Hematopoietic multipotent progenitor cell treated with erythropoietin and hydrocortisone succinate and interleukin-3 and kit ligand, for 6 days (in vitro differentiated cells): Measurements from ENCODE around the gene SLC25A38.
"Not testable (repeated sequence)": the region's sequence is repeated elsewhere in the genome, so short reads cannot be mapped to it uniquely, and the experiment has no call there.

Experiments used
- DNase-seq: peaks from one replicate; pipeline ENCODE4 v3.0.0-alpha.2; 2015

SLC25A38 gene, protein sequence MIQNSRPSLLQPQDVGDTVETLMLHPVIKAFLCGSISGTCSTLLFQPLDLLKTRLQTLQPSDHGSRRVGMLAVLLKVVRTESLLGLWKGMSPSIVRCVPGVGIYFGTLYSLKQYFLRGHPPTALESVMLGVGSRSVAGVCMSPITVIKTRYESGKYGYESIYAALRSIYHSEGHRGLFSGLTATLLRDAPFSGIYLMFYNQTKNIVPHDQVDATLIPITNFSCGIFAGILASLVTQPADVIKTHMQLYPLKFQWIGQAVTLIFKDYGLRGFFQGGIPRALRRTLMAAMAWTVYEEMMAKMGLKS

DNA sequence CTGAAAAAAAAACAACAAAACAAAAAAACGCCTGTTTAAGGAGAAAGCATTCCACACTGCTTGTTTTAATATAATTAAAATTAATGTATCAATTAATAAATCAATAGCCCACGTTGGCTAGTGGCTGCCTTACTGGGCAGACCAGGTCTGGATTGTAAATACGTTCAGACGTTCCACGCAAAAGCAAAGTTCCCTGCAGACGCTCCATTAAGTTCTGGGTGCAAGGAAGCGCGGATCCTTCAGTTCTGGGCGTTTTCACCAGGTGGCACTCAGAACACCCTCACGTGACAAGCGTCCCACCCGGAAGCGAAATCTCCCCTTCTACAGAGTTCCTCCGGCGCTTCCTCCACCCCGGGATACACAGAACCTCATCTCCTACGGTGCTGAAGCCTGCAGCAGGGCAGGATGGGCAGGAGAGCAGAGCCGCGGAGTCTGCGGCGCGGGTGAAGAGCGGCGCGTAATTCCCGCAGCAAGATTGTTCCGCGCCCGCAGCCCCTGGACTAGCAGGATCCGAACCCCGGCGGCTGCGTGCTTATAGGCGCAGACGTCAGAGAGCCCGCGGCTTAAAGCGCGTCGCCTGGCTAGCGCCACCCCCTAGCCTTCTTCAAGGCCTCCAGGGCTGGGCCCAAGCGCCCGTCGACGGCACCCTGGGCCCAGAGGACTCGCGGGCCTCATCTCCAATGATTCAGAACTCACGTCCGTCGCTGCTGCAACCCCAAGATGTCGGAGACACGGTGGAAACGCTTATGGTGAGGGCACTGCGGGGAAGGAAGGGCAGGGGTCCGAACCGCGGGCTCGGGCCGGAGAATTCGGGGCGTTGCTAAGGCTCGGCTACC lies at the start of gene SLC25A38:
SLC25A38 (plus strand) TSS at position 326 of the 836 bp plus-strand sequence; CDS start at position 681, 355 bp downstream.
- DNase-seq = peak; percentile 97

DNA sequence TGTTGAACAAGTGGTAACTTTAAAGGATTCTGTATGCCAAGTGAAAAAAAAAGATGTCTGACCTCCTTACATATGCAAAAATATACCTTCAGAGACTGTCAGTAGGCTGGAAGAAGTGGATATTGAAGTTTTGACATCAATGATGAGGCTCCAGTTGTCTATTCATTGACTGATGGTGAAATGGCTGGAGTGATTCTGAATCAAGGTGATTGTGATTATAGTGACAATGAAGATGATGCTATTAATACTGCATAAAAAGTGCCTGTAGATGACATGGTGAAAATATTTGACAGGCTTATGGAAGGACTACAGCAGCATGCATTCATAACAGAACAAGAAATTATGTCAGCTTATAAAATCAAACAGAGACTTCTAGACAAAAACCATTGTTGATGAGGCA lies 49.6 kb upstream of the SLC25A38 start:
- no peak for DNase-seq

DNA sequence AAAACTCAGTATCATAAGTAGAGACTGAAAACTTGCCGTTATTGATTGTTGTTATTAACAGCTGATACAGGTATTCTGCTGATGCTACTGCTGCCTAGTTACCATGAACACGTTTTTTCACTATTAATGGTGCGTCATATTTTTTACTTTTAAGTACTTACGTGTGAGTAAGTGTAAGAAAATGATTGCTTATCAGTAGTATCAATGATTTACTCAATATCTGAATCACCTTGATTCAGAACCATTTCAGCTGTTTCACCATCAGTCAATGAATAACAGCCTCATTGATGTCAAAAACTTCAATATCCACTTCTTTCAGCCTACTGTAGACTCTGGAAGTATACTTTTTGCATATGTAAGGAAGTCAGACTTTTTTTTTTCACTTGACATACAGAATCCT lies 49.0 kb upstream of the SLC25A38 start:
- no peak for DNase-seq

DNA sequence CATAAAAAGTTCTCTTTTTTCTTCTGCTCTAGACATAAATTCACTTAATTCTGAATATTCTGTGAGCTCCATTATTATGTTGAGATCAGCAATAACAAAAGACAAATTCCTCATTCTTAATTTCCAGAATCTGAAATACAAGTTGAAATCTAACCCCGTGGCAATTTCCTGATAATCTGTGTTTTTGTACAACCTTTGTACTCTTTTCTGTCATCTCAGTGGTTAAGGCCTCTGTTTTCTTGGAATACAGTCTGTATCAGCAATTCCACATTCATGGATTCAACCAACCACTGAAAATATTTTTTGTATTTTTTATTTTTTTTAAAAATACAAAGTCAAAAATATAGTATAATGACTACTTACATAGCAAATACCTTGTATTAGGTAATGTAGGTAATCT lies 45.0 kb upstream of the SLC25A38 start:
- DNase-seq = no peak

DNA sequence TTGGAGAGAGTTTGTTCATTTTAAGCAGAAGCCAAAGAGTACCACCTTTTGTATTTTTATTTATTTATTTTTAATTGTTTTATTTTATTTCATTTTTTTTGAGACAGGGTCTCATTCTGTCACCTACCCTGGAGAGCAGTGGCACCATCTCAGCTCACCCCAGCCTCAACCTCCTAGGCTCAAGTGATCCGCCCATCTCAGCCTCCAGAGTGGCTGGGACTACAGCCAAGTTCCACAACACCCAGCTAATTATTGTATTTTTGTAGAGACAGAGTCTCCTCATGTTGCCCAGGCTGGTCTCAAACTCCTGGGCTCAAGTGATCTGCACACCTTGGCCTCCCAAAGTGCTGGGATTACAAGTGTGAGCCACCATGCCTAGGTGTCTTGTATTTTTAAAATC lies 44.1 kb upstream of the SLC25A38 start:
- DNase-seq = peak; percentile 57

DNA sequence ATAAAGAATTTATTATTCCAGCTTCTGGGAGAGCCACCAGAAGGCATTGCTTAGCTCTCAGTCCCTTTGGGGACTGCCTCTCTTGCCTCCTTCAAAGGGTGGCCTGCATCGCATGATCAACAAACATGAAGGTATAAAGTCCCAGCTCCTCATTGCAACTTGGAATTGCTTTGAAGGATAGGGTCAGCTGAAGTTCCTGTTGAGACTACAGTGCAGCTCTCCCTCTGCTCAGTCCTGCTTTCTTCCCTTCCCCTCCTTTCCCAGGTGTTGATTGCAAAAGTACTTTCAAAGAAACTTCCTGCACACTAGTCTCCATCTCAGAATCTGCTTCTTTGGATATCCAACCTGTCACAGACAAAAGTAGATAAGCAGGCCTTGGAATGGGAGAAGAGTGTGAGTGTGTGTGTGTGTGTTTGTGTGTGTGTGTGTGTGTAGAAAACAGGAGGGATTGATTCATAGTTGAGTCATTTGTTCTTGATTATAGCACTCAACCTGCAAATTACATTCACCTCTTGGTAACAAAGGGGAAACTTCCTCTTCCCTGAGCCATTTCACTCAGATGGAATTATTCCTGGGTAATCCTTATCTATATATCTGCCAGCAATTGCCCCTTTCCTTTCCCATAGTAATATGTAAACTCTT lies 40.0 kb upstream of the SLC25A38 start:
- no peak for DNase-seq

DNA sequence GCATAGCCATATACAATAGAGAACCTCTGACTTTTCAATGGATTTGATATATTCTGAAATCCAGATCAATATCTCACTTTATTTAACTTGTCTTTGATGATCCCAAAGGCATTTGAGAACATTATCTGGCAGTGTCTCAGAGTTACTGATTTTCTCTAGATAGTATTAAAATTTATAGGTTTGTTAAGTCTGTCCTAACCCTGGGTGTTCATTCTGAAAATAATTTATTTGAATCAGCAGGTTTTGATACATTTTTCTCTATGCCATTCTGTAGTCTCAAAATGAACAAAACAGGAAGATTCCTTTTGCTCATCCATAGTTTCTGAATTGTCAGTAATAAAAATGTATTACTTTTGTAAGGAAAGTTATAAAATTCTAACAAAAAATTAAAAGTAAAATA lies 39.4 kb upstream of the SLC25A38 start:
- no peak for DNase-seq

DNA sequence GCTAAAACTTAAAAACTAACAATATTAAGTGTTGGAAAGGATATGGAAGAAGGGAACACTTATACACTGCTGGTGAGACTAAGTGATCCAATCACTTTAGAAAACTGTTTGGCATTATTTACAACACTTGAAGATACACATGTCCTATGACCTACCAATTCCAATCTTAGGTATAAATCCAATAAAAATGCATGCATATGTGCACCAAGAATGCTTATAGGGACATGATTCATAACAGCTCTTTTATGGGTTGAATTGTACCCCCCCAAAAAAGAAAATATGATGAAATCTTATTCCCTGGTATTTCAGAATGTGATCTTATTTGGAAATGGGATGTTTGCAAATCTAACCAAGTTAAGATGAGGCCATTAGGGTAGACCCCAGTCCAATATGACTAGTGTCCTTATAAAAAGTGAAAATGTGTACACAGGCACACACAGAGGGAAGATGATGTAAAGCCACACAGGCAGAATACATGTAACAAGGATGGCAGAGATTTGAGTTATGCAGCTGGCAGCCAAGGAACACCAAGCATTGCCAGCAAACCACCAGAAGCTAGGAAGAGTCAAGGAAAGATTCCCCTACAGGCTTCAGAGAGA lies 38.3 kb upstream of the SLC25A38 start:
- no peak for DNase-seq

DNA sequence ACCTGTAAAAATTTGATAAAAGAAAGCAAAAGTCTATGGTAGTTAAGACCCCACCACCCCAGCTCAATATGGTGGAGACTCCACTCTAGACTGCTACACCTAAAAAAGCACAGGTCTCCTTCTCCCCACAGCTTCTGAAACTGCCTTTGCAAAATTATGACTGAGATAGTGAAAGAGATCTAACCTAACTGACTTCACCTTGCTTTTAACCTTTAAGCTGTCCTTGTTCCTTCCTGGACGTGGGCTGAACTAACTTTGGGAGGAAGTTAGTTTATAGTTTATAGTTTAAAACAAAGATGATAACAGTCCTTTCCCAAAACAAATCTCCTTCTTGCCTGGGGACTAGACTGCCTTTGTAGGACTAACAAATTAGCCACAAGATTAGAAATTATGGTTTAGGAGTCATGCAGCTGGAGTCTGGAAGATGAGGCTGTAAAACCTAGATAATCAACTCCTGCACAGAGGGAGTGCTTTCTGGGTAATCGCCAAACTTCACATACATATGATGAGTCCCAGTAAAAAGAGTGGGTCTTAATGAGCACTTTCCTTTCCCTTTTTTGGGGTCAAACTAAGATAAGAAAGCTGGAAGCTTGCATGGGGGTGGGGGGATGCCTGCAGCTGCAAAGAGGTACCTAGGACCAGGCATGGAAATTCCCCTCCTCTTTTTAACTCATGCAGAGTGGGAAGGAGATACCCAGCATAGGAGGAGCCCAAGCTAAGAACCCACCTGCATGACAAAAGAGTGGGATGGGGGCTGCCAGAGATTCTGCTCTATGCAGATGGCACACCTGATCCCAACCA lies 36.2 kb upstream of the SLC25A38 start:
- DNase-seq = peak; percentile 92

DNA sequence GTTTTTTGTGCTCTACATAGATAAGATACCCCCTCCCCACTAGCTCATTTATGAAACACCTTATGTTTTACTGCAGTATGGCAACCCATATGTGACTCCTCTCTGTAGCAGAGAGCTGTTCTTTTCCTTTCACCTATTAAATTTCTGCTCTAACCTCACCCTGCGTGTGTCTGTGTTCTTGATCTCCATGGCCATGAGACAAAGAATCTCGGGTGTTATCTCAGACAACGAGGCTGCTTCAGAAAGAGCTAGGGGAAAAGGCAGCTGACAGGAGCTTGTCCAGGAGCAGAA lies 35.6 kb upstream of the SLC25A38 start:
- DNase-seq = no peak

DNA sequence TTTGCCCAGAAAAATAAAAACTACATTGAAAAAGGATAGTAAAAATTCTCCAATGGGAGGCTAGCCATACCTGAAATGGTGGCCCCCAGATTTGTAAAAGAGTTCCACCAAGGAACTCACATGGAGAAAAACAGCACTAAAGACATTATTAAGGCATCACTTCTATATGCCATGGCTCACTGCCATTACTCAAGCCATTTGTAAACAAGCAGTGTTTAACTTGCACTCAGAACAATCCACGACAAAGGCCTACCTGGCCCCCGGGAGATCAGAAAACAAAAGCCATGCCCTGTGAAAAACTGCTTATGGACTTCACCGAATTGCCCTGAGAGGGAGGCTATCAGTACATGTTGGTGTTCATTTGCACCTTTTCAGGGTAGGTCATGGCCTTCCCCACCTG lies 34.1 kb upstream of the SLC25A38 start:
- no peak for DNase-seq

DNA sequence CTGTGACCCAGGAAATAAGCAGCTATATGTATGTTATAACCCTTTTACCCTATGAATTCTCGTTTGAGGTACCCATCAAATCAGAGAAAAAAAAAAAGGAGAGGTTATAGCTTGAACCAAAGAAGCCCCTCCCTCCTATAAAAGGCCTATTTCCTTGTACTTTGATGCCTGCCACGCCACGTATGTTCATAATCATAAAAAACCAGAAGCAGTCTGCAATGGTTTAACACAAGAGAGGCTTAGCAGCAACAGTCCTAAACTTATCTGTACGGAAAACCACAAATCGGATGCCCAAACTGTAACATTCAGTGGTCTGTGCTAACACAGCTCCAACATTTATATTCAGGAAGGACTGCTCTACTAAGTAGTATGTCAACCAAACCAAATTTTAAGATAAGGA lies 32.5 kb upstream of the SLC25A38 start:
- peak; percentile 93 for DNase-seq

DNA sequence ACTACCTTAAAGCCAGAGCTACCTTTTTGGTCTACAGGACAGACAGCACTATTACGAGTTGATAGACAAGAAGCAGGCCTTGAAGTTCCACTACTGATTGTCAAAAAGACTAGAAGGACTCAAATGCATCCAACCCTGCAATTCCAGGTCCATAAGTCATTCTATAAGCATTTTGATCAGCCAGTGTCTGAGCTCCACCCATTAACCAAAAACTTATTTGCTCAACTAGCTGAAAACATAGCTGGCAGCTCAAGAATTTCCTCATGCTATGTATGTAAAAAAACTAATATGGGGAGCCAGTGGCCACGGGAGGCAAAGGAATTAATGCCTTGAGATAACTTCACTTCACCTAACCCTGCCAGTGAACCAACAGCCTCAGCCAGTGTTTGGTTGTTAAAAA lies 32.0 kb upstream of the SLC25A38 start:
- DNase-seq = peak; percentile 52

DNA sequence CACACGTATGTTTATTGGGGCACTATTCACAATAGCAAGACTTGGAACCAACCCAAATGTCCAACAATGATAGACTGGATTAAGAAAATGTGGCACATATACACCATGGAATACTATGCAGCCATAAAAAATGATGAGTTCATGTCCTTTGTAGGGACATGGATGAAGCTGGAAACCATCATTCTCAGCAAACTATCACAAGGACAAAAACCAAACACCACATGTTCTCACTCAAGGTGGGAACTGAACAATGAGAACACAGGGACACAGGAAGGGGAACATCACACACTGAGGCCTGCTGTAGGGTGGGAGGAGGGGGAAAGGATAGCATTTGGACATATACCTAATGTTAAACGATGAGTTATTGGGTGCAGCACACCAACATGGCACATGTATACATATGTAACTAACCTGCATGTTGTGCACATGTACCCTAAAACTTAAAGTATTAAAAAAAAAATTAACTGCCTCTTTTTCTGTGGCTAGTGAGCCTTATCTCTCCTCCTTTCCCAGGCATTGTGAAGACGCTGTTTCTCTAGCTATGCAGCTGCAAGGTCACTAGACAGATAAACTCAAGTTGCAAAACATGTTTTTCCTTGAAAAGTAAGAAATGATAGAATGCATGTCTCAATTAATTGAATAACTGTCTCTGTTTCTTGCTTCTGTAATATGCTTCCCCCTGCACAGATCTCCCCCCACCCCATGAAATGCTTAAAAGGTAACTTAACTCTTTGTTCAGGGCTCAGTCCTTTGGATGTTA lies 29.8 kb upstream of the SLC25A38 start:
- peak; percentile 84 for DNase-seq

DNA sequence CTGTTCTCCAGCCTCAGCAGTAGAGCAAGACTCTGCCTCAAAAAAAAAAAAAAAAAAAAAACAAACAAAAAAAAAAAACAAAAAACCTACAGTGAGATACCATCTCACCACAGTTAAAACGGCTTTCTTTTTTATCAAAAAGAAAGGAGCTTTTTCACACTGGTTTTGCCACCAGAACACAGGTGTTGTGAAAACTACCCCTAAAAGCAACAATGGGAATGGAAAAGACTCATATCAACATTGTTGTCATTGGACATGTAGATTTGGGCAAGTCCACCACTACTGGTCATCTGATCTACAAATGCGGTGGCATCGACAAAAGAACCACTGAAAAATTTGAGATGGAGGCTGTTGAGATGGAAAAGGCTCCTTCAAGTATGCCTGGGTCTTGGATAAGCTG lies 24.8 kb upstream of the SLC25A38 start:
- peak; percentile 62 for DNase-seq

DNA sequence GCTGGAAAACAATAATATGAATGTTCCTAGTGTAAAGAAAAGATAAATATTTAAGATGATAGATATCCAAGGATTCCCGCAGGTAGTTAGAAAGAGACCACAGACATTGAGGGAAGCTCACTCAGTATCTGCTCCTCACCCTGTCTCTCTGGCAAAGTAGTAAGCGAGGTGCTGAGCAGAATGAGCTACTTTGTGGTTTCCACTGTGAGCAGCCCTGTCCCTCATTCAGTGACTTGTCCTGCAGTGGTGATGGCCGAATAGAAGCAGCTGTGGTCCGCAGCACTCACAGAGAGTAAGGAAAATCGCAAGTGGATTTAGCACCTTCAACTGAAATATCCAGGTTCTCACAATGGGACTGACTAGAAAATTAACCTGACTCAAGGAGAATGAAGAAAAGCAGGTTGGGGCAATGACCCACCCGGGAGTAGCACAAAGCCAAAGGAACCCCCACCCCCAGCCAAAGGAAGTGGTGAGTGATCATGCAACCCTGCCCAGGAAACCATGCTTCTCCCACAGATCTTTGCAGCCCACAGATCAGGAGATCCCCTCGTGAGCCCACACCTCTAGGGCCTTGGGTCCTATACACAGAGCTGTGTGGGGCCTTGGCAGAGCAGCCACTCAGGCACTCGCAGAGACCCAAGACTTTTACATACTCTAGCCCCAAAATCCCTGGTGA lies 21.8 kb upstream of the SLC25A38 start:
- peak; percentile 73 for DNase-seq

DNA sequence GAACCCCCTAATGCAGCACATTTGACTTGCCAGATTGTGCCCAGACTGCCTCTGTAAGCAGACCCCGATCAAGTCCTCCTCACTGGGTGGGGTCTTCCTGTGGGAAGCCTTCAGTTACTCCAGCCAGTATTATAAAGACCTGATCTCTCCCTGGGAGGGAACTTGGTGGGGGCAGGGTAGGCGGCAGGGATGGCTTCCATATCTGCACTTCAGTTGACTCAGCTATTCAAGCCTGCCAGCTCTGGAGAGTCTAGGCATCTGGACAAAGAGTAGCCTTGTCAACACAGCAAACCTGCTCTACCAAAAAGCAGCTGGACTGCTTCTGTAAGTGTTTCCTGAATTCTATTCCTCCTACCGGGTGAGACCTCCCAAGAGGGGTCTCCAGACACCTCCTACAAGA lies 21.0 kb upstream of the SLC25A38 start:
- DNase-seq = no peak

DNA sequence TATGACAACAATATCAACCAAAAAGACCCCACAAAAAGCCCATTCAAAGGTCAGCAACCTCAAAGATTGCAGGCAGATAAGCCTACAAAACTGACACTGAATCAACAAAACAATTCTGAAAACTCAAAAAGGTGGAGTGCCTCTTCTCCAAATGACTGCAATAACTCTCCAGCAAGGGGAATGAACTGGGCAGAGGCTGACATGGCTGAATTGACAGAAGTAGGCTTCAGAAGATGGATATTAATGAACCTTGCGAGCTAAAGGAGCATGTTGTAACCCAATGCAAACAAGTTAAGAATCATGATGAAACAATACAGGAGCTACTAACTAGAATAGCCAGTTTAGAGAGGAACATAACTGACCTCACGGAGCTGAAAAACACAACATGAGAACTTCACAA lies 20.4 kb upstream of the SLC25A38 start:
- DNase-seq = no peak

DNA sequence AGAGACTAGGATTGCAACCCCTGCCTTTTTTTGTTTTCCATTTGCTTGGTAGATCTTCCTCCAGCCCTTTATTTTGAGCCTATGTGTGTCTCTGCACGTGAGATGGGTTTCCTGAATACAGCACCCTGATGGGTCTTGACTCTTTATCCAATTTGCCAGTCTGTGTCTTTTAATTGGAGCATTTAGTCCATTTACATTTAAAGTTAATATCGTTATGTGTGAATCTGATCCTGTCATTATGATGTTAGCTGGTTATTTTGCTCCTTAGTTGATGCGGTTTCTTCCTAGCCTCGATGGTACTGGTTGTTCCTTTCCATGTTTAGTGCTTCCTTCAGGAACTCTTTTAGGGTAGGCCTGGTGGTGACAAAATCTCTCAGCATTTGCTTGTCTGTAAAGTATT lies 12.7 kb upstream of the SLC25A38 start:
- DNase-seq = not testable (repeated sequence)

DNA sequence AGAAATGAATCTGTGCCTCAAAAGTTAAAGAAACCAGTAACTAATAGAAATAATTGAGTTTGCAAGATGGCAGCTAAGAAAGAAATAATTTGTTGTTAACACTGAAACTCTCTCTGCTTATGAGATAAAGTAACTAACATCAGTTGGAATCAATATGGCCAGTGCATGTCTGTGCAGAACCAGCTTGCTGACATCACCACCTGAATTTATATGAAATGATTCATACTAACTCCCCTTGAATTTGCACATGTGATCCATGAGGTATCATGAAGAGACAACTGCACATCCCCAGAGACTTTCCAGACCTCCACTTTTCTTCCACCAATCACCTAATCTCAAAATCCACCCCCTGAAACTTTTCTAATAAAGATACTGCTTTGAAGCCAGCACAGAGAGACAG lies 10.3 kb upstream of the SLC25A38 start:
- DNase-seq = no peak

DNA sequence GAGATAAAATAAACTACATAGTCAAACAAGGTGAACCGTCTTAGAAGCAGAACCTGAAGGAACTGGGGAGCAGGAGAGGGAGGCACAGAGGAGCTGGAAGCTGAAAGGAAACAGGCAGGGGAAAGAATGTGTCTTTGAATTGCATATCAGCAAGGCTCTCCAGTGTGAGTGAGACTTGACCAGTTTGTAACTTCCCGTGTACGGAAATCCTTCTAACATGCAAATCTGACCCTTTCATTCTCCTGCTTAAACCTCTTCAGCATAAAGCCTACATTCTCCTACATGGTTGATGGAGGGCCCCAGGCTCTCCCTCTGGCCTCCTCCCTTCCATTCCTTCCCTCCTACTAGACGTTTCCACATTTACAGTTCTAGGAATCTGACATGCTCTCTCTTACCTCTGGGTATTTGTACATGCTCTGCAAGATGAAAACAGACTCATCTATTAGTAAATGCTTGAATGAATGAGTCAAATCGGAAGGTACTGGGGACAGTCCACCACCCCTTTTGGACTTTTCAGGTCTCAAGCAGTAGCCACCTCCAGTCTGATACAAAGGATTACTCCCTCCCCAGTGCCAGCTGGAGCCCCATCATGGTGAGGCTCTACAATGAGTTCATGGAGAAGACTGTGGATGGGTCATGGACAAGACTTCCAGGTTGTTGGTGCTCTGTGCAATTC lies 6.1 kb upstream of the SLC25A38 start:
- DNase-seq = no peak
